Stimulated activated CD4-positive, alpha-beta T cell treated with anti-CD3 and anti-CD28 coated beads, Interleukin-1b, Interleukin-23, amount 100 ng/mL, for 48 hours (primary cell): ENCODE measurements around the gene LPXN.
A peak's percentile ranks its signal among the peaks of the same experiment; 100 is the strongest.

Experiments used
- DNase-seq: peaks from one replicate; pipeline ENCODE4 v3.0.0-alpha.2; 2020

Gene LPXN

DNA sequence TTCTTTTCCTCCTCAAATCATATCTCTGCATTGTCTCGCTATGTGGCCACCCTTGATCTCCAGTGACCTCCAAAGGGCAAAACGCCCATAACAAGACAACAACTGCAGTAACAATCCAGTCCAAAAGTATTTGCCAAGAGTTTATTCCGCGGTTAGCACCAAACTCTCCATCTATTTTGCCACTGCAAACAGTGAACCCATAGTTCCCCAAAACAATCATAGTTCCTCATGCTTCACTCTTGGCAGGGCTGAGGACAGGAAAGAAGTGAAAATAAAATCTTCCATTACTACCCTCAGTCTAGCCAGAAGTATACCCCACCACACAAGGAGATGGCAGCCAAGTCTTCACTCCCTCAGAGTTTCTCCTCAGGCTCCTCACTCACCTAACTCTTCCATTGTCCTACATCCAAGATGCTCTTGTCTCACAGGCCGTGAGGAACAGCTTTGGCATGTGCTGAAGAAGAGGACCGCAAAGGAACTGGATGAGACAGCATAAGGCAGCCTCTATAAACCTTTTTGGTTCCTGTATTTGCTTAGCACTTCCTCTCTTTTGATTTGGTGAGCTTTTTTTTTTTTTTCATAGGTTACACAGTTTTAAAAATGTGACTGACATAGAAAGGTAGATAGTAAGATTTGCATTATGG, at the start of gene LPXN:
Gene LPXN (minus strand): TSS at position 480 of the 644 bp plus-strand sequence. CDS start 84 bp downstream, at position 396.
- DNase-seq = peak; percentile 42

DNA sequence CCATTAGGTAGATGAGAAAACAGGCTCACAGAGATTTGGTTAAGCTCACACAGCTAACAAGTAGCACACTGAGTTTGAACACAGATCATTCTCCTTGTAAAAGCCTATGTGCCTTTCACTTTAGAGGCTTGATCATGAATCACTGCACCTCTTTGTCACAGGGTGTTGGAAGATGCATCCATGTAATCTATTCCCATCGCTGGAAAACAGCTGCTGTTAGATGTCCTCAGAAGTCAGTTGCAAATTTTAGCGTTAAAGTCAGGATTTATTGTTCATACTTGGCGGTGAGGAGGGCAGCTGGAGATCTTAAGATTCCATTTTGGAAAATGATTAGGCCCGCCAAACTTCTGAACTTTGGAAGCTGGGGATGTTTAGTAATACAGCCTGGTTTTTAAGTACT, 49.4 kb upstream of the LPXN start:
- DNase-seq = no peak

GRCh38 chr11:58622344-58622743, 46.7 kb upstream of the LPXN start, which contains the start of gene CNTF:
Gene CNTF (plus strand): TSS chr11:58622665. CDS start chr11:58622753, 88 bp downstream.
- no peak for DNase-seq

GRCh38 chr11:58621586-58622262, 46.1 kb upstream of the LPXN start:
- no peak for DNase-seq

GRCh38 chr11:58617976-58618557, 42.4 kb upstream of the LPXN start:
- no peak for DNase-seq

GRCh38 chr11:58616594-58616993, 40.9 kb upstream of the LPXN start:
- no peak for DNase-seq

DNA sequence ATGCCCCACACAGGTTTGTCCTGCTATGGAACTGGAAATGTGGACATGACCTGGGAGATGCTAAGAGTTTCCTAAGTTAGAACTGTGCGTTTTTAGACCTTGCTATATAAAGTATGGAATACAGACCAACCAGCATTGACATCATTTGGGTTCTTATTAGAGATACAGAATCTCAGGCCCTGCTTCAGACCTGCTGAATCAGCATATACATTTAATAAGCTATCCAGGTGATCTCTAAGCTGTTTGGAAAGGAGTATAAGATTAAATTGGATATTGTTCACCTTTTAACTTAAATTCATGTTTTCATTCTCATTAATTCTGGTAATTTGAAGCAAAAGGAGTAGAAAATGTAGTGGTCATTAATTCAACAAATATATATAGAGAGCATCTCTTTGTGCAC, 39.9 kb upstream of the LPXN start:
- no peak for DNase-seq

DNA sequence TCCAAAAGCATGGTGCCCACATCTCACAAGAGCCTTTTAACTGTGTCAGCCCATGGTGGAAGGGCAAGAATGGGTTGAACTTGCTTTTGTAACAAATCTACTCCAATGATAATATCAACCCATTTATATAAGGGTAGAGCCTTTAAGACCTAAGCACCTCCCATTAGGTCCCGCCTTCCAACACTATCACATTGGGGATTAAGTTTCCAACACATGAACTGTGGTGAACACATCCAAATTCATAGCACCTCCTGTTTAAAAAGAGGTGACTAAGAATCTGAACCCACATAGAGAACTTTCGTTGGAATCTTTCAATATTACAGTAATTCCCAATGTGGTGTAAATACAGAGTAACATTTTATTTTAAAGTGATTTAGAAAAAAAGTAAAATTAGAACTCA, 37.6 kb upstream of the LPXN start:
- DNase-seq = no peak

GRCh38 chr11:58609723-58610122, 34.1 kb upstream of the LPXN start:
- no peak for DNase-seq

- no peak for DNase-seq
These were observed 32.7 kb upstream of the LPXN start for GRCh38 chr11:58608331-58608730.

- DNase-seq = no peak
These were observed 31.5 kb upstream of the LPXN start for GRCh38 chr11:58606930-58607714.

- DNase-seq = no peak
These were observed 24.9 kb upstream of the LPXN start for GRCh38 chr11:58600510-58600909.

DNA sequence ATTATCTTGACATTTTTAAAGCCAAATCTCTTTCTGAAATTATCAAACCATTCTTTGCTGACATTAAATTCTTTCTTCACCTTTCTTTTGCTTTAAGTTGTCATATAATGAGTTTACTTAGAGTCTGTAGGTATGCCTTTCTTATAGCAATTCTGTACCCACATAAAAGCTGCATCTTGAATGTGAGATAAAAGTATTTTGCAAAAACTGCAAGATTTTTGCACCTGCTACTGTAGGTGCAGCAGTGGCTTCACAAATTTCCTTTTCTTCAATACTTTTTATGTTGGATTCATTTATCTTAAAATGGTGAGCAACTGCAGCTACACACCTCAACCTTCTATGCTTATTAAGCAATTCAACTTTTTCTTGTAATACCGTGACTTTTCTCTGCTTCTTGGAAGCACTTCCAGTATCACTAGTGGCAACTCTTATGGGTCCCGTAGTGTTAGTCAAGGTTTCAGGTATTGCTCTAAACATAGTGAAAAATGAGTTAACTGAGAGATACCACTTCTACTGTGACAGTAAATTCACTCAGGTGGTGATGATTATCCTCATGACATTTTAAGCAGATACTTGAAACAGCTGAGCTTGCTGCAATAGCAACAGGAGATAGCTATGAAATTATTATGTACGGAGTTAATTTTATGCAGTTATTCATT, 22.0 kb upstream of the LPXN start:
- DNase-seq = no peak

DNA sequence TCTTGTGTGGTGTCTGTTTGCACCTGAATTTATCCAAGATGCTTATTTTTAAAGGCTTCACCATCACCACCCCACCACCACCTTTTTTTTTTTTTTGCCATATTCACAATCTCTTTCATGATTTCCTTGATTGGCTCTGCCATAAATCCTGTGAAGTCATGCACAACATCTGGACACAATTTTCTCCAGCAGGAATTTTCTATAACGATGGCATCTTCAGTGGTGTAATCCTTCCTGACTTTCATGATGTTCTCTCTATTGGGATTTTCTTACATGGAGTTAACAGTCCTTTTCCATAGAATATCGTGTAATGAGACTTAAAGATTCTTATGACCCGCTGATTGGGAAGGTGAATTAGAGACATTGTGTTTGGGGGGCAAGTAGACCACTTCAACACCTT, 21.0 kb upstream of the LPXN start:
- DNase-seq = no peak

GRCh38 chr11:58594826-58595225, 19.2 kb upstream of the LPXN start:
- no peak for DNase-seq

GRCh38 chr11:58592760-58593472, 17.3 kb upstream of the LPXN start:
- peak; percentile 81 for DNase-seq

- DNase-seq = no peak
These were observed 16.0 kb upstream of the LPXN start for GRCh38 chr11:58591659-58592058.

GRCh38 chr11:58586998-58587397, 11.3 kb upstream of the LPXN start:
- no peak for DNase-seq

DNA sequence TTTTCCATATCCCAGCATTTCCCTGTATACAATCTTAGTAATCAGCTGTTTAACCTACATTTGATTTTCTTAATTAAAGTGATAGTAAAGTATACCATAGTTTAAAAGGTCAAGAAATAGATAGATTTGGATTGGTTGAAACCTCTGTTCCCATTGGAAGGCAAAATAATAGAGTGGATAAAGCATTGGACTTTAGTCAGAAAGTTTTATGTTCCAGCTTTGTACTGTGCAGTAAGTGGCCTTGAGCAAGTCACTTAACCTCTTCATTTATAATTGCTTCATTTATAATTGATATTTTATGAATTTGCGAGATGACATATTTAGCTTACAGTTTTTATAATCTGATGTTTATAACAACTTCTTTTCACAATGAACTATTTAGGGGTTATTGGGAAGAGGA, 6.8 kb upstream of the LPXN start:
- no peak for DNase-seq

DNA sequence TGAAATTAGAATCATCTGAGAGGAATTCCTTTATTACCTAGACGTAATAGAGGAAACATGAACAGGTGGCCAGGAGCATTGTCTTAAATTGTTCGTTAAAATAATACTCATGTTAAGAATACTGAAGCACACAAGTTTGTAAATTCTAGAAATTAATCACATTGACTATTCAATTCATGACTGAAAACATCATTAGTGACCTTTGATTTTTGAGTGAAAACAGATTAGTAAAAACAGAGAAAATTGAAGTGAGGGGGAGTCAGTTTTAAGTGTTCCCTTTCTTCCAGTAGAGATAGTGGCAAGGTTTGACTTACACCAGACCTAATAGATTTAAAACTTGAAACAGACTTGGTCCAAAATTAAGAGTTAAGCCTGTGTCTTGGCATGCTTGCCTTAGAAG, 4.7 kb upstream of the LPXN start:
- no peak for DNase-seq

- peak; percentile 93 for DNase-seq
These were observed 3.8 kb upstream of the LPXN start for GRCh38 chr11:58579192-58580129.
